ENCODE data around the gene ITGBL1.

DNA sequence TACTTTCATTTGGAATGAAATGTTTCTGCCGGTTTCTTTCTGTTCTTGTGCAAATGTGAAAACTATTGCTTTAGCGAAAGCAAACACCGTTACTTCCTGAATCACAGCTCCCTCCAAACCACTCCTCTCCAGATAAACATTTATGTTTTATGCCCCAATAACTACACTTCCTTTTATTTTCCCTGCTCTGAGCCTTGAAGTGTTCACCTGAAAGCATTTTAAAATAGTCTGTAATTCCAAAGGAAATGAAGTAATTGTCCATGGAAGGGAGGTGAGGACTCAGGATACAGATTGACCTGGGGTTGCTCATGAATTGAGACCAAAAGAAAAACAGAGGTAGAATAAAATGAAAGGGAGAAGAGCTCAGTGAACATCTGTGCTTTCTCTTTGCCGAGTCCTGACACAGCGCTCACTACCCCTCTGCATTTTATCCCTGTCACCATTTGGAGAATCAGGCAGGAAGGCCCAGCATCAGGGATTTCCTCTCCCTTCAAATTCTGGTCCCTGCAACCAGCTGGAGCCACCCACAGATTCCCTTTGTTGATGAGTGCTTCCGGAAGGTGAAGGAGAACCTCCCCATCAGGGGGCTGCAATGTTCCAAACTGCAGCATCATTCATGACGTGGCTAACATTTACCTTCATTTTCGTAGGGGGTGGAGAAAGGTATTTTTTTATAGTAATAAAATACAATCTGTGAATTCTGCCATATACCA lies 171.9 kb downstream of the ITGBL1 start:
- TF ChIP-seq CTCF (IDR thresholded peaks at IDR 0.05) (no peak), POLR2AphosphoS5 (IDR thresholded peaks at IDR 0.05) (no peak)
